HG03378 (cell line): ENCODE data around the gene ATF6B.

Experiments used
- ATAC-seq: cut with Tn5 transposase; IDR thresholded peaks from one replicate; pipeline ENCODE4 v1.9.1; 2021; ENCODE audit warnings: mild to moderate bottlenecking, moderate library complexity; ENCODE audit not compliant: unreplicated experiment

Gene ATF6B

DNA sequence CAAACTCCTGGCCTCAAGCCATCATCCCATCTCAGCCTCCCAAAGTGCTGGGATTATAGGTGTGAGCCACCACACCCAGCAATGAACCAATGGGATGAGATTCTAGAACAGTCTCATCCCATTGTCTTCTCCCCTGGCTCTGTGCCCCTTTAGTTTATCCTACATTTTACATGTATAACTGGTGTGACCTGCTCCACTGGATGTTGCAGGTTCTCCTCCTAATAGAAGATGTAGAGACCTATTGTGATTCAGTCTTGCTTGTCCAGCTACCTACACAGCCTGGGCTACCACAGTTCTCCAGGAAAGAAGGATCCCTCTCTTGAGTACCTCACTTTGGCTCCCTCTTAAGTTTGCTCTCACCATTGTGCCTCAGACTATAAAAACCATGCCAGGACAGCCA is 4.1 kb upstream of the ATF6B start:
- ATAC-seq, result no peak

DNA sequence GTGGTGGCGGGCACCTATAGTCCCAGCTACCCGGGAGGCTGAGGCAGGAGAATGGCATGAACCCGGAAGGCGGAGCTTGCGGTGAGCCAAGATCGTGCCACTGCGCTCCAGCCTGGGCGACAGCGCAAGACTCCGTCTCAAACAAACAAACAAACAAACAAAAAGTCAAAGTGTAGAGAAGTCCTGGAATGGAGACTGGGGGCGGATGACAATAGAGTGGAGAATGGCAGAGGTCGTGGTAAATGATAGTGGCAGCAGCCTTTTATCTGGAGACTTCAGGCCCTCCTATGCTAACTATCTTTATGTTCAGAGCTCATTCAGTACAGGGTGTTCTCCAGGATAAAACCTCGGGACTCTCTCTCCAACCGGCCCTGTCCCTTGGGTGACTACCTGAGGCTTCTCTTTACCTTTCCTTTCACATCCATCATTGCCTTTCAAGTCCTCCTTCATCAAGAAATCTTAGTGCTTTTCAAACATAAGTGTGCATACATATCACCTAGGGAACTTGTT is 3.4 kb upstream of the ATF6B start:
- ATAC-seq, result no peak

DNA sequence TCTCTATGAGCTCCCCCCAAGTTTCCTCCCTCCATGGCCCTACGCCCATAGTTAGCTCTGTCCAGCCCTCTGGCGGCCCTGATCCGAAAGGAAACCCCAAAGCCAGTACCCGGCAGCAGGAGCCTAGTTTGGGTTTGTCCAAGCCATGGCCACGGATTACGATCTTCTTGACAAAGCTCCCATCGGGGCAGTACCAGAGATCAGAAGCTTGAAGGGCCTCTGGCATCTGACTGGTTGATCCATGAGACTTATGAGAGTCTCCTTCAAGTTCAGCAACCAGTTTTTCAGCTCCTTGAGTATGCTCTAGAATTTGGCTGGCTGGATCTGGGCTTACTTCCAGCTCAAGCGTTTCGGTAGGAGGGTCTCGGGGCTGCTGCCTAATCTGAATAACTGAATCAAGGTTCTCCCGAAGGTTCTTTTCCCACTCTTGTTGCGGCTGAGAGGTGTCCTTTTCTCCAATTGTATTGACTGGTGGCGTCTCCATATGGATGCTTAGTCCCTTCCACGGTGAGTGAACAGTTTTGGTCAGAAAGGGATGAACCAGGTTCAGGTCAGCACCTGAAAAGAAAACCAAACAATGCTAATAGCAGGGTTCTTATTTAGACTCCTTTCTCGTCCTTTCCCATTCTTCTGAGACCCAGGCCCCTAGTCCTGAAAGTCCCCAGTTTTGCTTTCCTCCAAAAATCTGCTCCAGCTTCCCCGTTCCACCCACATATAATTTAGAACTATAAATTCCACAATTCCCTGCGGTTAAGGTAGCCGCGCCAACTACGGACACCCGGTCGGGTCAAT is 1.4 kb upstream of the ATF6B start:
- ATAC-seq, result no peak

DNA sequence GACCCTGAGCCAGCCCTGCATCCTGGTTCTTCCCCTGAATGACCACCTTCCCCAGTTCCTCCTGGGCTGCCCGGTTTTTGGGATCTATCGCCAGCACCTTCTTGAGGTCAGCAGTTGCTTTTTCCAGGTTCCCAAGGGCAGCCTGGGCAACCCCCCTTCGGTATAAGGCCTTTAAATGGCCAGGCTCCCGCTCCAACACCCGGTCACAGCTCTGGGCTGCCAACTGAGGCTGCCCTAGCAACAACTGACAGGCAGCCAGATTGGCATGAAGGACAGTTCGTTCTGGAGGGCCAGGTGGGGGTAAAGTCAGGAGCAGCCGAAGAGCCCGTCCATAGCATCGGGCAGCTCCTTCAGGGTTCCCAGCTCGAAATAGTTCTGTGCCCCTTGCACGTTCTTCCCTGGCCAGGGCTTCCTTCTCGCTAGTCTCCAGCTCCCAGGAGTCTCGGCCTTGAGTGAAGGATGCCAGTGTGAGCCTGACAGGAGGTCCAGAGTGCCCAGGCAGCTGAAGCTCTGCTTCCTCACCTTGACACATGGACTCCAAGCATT is 778 bp upstream of the ATF6B start:
- no peak for ATAC-seq

DNA sequence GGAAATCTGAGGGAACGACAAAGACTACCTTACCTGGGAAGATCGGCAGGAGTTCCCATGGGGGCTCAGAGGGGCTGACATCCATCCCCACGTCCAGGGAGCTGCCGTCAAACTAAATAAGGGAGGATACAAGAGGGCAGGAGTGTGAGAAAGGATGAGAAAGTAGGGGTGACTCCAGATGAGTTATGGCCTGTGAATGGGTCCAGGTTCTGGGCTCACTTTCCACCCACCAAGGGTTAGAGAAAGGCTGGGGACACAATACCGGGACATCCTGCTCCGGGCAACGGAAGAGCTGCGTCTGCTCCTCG is 683 bp downstream of the ATF6B start:
- ATAC-seq, result no peak

DNA sequence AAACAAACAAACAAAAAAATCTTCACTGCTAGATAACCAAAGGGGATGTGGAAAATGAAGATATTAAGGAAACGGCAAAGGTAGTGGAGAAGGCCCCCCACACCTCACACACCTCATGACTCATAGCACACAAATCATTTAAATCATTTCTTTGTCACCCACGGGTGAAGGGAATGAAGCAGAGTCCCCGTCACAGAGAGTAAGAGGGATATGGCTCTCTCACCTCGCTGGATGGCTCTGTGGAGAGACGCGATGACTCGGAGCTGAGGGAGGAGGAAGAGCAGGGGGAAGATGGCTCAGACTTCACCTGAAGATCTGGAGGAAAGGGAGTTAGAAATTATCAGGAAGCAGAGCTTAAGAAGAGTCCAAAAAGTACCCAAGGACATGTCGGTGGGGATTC is 1.2 kb downstream of the ATF6B start:
- no peak for ATAC-seq

DNA sequence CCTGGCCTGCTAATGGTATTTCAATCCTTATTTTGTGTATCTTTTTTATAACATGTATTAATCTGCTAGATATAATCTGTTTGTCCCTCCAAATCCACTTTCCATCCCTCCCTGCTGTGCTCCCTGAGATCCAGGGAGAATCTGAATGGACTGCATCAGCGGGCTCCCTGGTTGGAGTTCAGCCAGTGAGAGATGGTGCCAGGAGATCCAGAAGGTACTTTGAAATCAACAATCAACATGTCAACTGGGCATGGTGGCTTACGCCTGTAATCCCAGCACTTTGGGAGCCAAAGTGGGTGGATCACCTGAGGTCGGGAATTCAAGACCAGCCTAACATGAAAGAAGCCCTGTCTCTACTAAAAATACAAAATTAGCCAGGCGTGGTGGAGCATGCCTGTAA is 4.4 kb downstream of the ATF6B start:
- ATAC-seq, result no peak

DNA sequence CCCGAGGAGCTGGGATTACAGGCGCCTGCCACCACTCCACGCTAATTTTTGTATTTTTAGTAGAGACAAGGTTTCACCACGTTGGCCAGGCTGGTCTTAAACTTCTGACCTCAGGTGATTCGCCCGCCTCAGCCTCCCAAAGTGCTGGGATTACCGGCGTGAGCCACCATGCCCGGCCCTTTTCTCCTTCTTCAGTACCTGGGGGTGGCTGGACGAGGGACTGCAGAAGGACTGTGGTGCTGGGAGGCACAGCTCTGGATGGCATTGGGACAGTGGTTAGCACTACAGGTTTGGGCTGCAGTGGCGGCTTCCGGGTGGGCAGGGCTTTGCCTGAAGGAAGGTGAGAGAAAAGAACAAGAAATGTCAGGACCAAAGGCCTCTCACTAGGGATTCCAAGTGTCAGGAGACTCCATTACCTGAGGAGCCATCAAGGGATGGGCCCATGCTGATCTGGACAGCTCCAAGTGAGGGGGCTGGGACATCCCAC is 7.4 kb downstream of the ATF6B start:
- no peak for ATAC-seq

DNA sequence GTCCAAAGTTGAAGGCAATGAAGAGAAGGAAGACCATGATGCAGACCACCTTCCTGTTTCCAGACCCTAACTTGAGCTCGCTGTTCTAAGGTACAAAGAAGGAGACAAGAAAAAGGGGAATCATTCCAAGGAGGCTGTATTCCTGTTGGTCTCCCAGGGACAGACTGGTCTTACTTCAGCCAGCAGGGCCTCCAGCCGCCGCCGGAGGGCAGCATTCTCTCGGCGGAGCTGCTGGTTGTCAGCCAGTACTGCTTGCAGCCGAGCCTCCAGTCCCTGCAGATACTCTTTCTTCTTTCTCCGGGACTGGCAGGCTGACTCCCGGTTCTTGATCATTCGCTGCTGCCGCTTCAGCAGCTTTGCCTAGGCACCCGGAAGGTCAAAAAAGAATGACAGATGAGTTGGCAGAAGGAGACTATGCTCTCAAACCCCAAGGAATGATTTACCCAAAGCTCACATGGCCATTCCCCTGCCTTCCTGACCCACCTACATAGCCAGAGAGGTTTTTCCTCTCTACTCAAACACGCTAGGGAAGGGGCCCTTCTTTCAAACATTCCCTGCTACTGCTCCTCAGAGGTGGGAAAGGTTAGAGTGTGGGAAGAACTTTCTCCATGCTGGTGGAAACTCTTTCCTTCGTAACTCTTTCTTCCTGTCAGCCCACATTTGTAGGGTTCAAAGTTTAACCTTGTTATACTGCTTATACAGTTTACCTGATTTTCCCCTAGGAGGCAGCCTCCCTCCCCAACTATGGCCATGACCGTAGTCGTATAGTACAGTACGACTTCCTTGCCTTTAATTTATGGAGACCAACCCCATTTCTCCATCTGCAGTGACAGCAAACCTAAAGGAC is 9.0 kb downstream of the ATF6B start:
- no peak for ATAC-seq

DNA sequence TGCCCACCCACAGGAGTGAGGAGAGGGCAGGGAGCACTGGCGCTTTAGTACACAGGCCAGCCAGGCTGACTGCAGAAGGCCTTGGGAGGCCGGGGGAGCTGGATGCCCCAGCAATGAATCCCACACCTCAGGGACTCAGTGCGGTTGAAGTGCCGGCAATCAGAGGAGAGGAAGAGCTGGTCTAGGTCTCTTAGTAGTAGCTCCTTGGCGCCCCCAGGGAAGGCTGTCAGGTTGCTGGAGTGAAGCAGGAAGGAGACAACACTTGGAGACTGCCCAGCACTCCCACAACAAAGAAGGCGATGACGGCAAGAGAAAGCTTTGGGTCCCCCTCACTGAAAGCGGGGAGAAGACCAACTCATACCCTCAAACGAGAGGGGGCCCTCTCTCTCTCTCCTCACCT is 10.6 kb downstream of the ATF6B start:
- no peak for ATAC-seq

DNA sequence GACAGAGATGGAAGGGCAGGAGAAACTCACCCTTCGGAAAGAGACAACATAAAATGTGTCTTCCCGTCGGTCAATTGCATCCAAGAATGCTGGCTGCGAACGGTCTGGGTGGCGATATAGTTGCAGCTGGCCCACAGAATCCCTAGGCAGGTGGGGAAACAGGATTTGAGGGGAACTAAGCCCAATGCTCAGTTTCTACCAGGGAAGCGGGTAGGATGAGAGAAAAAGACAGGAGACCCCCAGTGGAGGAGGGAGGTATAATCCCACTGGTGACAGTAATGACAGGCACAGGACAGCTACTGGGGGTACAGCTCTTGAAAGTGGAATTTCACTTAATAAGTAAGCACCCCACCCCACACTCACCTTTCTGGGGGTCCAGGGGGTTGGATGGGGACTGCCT is 11.4 kb downstream of the ATF6B start:
- ATAC-seq, result no peak

DNA sequence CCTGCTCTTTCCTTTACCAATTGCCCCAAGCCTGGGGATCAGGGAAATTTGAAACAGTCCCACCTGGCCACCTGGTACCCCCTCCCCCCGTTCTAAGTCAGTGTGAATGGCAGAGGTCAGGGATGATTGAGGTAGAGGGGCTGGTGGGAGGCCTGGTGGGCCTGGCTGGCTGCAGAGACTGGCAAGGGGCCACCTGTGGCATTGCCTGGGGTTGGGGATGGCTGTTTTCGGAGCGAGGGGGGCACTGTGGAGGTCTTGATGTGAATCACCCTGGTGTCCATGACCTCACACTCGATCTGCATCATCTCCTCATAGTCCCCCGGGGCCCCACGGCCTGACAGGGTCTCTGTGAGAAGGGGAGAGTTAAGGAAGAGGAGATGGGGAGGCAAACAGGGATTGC is 12.4 kb downstream of the ATF6B start:
- no peak for ATAC-seq

DNA sequence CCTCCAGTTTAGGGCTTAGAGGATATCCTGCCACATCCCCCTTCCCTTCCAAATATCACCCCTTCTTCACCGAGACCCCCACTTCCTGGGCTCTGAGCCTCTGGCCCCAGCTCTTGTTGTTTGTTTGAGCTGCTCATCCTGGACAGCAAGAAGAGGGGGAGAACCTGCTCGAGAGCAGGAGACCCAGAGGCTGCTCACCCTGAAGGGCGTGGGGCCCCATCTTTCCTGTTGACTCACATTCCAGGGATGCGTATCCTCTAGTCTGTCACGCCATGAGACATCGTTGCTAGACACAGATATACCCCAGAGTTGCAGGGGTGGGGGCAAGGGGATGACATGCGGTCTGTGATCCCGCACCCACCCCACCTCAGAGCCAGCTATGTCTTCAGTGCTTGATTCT is 13.2 kb downstream of the ATF6B start:
- no peak for ATAC-seq

DNA sequence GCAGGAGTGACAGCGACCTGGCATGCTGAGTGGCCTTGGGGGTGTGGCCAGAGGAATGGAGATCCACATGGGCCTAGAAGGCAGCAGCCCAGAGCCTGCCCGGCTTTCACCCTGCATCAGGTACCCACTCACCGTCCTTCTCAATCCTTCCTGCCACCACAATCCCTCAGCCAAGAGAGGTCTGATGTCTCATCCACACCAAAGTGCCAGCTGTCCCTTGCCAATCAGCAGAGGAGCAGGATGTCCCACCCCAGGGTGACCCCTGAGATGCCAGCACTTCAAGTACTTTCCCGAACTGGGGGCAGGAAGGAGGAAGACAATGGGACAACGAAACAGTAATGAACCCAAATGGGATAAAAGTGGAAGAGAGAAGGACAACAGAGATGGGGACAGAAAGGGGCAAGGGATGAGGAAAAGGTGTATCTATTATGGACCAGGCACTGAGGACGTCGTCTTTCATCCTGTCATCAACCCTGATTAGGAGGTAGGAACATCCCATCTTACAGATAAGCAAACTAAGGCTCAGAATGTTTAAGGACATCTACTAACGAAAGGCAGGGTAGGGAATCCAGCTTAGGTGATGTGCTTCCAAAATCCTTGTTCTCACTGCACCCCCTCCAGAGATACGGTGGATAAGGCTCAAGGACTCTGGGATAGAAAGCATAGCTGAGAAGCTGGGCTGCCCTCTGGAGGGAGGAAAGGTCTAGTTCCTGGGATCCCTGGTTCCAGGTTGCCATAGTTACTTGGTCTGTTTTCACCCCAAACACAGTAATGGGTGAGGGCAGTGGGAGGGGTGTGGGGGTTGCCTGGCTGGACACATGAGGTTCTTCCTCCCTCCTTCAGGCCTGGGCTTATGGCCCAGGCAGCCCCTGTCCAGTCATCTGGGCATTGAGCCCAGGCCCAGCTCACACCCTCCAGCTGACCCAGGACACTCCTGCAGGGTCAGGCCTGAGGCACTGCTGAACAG is 14.4 kb downstream of the ATF6B start:
- ATAC-seq, result no peak

DNA sequence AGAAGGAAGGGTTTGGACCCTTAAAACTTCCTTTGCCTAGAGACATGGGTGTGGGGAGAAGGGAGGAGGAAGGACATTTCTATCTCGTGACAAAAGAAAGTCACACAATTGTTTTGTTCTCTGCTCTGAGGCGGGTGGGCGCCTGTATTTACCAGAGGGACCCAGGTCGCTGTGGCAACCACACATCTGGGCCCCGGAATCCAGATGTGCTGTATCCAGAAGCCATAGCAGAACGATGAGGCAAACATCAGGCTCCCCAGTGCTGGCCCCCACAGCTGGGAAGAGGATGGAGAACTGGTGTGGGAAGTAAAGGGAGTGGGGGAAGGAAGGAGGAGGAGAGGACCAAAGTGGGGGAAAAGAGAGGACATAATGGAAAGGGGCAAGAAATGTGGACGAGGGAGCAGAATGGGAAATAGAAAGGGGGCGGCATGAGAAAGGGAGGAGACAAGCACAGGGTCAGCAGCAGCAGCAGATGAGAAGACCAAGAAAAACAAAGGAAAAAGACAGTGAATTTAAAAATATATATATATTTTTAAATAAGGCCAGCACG is 15.5 kb downstream of the ATF6B start:
- no peak for ATAC-seq

DNA sequence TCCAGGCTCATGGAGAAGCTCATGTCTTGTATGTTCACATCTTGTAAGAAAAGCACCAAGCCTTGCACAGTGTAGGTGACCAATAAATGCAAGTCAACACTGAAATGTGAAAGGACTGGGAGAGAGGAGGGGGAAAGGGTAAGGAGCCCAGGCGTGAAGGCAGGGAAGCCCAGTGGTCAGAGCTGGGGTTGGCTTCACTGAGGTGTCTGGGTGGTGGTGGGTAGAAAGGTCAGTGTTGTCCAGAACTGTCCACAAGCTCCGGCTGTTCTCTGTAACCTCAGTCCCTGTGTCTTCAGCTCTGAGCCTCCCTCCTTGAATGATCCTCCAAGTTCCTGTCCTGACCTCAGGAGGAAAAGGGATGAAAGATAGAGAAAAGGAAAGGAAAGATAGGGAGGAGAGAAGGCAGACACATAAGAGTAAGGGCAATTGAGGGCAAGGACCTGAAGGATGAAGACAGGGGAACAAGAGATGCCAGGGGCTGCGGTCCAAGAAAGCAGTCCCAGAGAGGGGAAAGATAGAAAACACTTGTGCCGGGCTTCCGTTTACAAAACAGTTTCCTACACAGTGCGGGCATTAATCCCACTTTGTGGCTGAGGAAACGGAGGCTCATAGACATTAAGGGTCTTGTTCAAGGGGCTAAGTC is 16.5 kb downstream of the ATF6B start:
- no peak for ATAC-seq

DNA sequence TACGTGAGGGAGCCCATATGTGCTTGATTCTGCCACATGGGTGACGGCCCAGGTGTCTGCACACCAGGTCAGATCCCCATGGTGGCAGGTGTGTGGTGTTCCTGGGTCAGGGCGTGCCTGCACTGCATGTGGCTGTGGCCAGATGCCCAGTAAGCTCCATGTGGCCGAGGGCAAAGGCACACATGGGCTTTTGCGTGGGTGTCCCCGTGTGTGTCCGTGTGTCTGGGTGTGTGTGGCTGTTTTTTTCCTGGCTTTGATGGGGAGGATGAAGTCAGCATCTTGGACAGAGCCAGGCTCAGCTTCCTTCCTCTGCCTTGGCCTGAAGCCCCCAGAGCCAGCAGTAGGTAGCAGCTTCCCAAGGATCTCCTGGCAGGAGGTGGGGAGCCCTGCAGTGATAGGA is 17.4 kb downstream of the ATF6B start:
- no peak for ATAC-seq

DNA sequence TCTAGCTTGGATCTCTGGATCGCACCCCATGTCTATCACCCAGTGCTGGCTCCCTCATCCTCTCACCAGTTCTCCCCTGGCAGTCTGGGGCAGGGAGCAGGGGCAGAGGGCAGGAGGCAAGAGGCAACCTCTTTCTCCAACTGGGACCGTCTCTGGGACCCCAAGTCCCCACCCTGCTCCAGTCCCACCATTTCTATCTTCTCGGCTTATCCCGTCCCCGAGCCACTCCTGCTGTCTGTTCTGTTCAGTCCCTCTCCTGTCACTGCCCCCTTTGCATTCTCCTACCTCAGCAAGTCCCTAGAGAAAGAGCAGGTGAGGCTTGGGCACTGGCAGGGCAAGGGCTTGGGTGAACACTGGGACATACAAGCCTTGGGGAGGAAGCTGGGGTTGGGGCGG is 18.3 kb downstream of the ATF6B start:
- no peak for ATAC-seq

DNA sequence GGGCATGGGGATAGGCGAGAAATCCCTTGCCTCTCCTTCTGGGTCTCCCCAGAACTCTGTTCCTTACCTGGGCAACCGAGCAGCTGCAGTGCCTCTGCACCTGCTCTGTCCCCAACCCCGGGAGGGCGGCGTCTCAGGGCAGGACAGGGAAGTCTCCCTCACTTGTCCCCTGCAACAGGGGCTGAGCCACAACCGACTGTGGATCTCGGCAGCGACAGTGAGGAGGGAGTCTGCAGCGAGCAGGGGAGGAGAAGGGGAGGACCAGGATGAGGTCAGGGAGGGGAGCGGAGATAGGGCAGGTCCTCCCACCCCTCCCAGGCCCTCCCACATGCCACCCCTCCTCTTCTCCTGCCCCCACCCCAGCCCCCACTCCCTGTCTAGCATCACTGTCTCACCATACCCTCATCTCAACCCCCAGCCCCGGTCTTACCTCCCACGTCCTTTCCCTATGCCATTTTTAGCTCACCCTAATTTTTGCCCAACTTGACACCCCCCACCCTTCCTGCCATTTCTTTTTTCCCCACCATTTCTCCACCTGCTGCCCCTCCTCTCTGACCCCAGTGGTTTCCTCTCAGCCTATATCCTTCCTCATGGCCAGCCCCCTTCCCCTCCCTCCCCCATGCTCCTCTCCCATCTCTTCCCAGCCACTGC is 18.8 kb downstream of the ATF6B start, which contains the start of gene TNXB:
TSS of gene TNXB (minus strand) at position 225 of the 651 bp plus-strand sequence. CDS start 11,140 bp downstream, outside the sequence.
- no peak for ATAC-seq
